Mesenchymal stem cell (in vitro differentiated cells and primary cell): Measurements from ENCODE around the gene HCFC1R1.

ENCODE experiments used
- DNase-seq: peaks from one replicate; pipeline ENCODE4 v3.0.0-alpha.2; 2013
- H2AFZ ChIP-seq: one replicate; pipeline ENCODE4 v1.6.1; 2013; ENCODE audit warnings: low read depth, mild to moderate bottlenecking, control low read depth, inconsistent platforms, low read length, moderate library complexity
- H2AK5ac ChIP-seq: 2 replicates; pipeline ENCODE4 v1.6.1; 2013; ENCODE audit warnings: low read length, moderate library complexity, mild to moderate bottlenecking, inconsistent platforms; ENCODE audit not compliant: severe bottlenecking
- H2BK120ac ChIP-seq: one replicate; pipeline ENCODE4 v1.6.1; 2013; ENCODE audit warnings: low read depth, mild to moderate bottlenecking, inconsistent platforms, low read length, moderate library complexity
- H2BK12ac ChIP-seq, 2 experiments: one replicate each; pipeline ENCODE4 v1.6.1; 2013; ENCODE audit warnings: inconsistent platforms in 2 of 2, low read length in 2 of 2, mild to moderate bottlenecking in 2 of 2, moderate library complexity in 2 of 2, control low read depth in 1 of 2
- H2BK15ac ChIP-seq: one replicate; pipeline ENCODE4 v1.6.1; 2013; ENCODE audit warnings: mild to moderate bottlenecking, low read depth, inconsistent platforms; ENCODE audit not compliant: poor library complexity, severe bottlenecking
- H2BK5ac ChIP-seq: 2 replicates; pipeline ENCODE4 v1.6.1; 2013; ENCODE audit warnings: low read depth, mild to moderate bottlenecking, low read length, control low read depth, inconsistent platforms; ENCODE audit not compliant: poor library complexity, severe bottlenecking
- H3K14ac ChIP-seq, 2 experiments: one replicate each; pipeline ENCODE4 v1.6.1; 2013; ENCODE audit warnings: inconsistent platforms in 2 of 2, low read length in 2 of 2, control low read depth in 1 of 2, mild to moderate bottlenecking in 1 of 2, moderate library complexity in 1 of 2
- H3K18ac ChIP-seq, 2 experiments: one replicate each; pipeline ENCODE4 v1.6.1; 2013; ENCODE audit warnings: inconsistent platforms in 2 of 2, low read length in 2 of 2, control low read depth in 1 of 2, low read depth in 1 of 2, mild to moderate bottlenecking in 1 of 2
- H3K23ac ChIP-seq, 2 experiments: one replicate each; pipeline ENCODE4 v1.6.1; 2013; ENCODE audit warnings: inconsistent platforms in 2 of 2, low read length in 2 of 2, mild to moderate bottlenecking in 2 of 2, moderate library complexity in 2 of 2, control low read depth in 1 of 2
- H3K27ac ChIP-seq: 2 replicates; pipeline ENCODE4 v1.5.1; 2013; ENCODE audit warnings: mild to moderate bottlenecking, moderate library complexity, low read length, control low read depth, inconsistent platforms; ENCODE audit not compliant: poor library complexity, severe bottlenecking
- H3K27me3 ChIP-seq, 2 experiments: 2 replicates each; pipeline versions ENCODE4 v1.6.1 to v1.7.0; 2013; ENCODE audit warnings: low read length in 2 of 2, mild to moderate bottlenecking in 2 of 2, moderate library complexity in 2 of 2, control low read depth in 1 of 2, inconsistent platforms in 1 of 2; ENCODE audit not compliant: control insufficient read depth in 1 of 2, insufficient read depth in 1 of 2
- H3K36me3 ChIP-seq, 2 experiments: 2 replicates each; pipeline versions ENCODE4 v1.6.1 to v1.7.0; 2013; ENCODE audit warnings: low read length in 2 of 2, control low read depth in 1 of 2, inconsistent platforms in 1 of 2, low read depth in 1 of 2, mild to moderate bottlenecking in 1 of 2; ENCODE audit not compliant: insufficient read depth in 2 of 2, control insufficient read depth in 1 of 2
- H3K4ac ChIP-seq, 2 experiments: one replicate each; pipeline ENCODE4 v1.6.1; 2013; ENCODE audit warnings: inconsistent platforms in 2 of 2, low read length in 2 of 2, mild to moderate bottlenecking in 2 of 2, moderate library complexity in 2 of 2, control low read depth in 1 of 2, low read depth in 1 of 2
- H3K4me1 ChIP-seq: 2 replicates; pipeline ENCODE4 v1.6.1; 2013; ENCODE audit warnings: low read depth, low read length, control low read depth; ENCODE audit not compliant: control insufficient read depth, insufficient read depth
- H3K4me2 ChIP-seq: 2 replicates; pipeline ENCODE4 v1.6.1; 2013; ENCODE audit warnings: low read length, mild to moderate bottlenecking, inconsistent platforms; ENCODE audit not compliant: poor library complexity, severe bottlenecking
- H3K4me3 ChIP-seq, 2 experiments: 2 replicates each; pipeline versions ENCODE4 v1.5.1 to v1.7.0; 2013; ENCODE audit warnings: low read length in 2 of 2, mild to moderate bottlenecking in 2 of 2, control low read depth in 1 of 2, low read depth in 1 of 2; ENCODE audit not compliant: insufficient read depth in 1 of 2
- H3K79me1 ChIP-seq: replicated peaks from 2 replicates; pipeline ENCODE4 v1.6.1; 2013; ENCODE audit warnings: mild to moderate bottlenecking, control low read depth, low read length, inconsistent platforms; ENCODE audit not compliant: poor library complexity, severe bottlenecking
- H3K9ac ChIP-seq: 2 replicates; pipeline ENCODE4 v1.7.0; 2013; ENCODE audit warnings: mild to moderate bottlenecking, low read length, moderate library complexity
- H3K9me3 ChIP-seq: 2 replicates; pipeline ENCODE4 v1.7.0; 2013; ENCODE audit warnings: mild to moderate bottlenecking, low read length; ENCODE audit not compliant: control insufficient read depth
- H4K8ac ChIP-seq: one replicate; pipeline ENCODE4 v1.6.1; 2013; ENCODE audit warnings: inconsistent platforms, mild to moderate bottlenecking, low read length, moderate library complexity
- H4K91ac ChIP-seq: one replicate; pipeline ENCODE4 v1.6.1; 2013; ENCODE audit warnings: mild to moderate bottlenecking, low read length, inconsistent platforms
- WGBS: methylation state at CpG from one replicate; pipeline ENCODE4 v1.1.7; 2013; ENCODE audit warnings: mixed read lengths; 5-methylcytosine and 5-hydroxymethylcytosine counted together

The HCFC1R1 gene

DNA sequence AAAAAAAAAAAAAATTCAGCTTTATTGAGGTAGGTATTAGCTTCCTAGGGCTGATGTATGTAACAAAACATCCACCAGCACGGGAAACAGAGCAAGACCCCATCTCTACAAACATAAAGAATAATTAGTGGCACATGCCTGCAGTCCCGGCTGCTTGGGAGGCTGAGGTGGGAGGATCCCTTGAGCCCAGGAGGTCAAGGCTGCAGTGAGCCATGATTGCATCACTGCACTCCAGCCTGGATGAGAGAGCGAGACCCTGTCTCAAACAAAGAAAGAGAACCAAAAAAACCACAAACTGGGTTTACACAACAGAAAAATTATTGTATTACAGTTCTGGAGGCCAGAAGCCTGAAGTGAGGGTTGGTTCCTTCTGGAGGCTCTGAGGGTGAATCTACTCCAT, 18.6 kb upstream of the HCFC1R1 start:
- H3K9ac ChIP-seq, result no peak overlapping the region
- no peak overlapping the region for H2BK5ac ChIP-seq
- no peak overlapping the region for H3K23ac ChIP-seq
- no peak overlapping the region for H3K18ac ChIP-seq
- no peak overlapping the region for H2AK5ac ChIP-seq
- H3K4me2 ChIP-seq, result no peak overlapping the region
- H3K79me1 ChIP-seq, result no peaks in the 10 kb centered on the region
- no peak overlapping the region for H3K4ac ChIP-seq
- no peak overlapping the region for H4K91ac ChIP-seq
- peaks cover 62 to 69% of the 10 kb centered on the region in 2 experiments for H3K27me3 ChIP-seq
- H2BK15ac ChIP-seq, result no peak overlapping the region
- no peaks in the 10 kb centered on the region for H3K36me3 ChIP-seq
- WGBS, result 83% methylated on average over 1 of the region's 3 CpGs
- H2AFZ ChIP-seq, result no peak overlapping the region
- H3K14ac ChIP-seq, result no peak overlapping the region
- no peak overlapping the region for H3K27ac ChIP-seq
- H2BK120ac ChIP-seq, result no peak overlapping the region
- H3K4me1 ChIP-seq, result peaks cover 16% of the 10 kb centered on the region
- no peak overlapping the region for H2BK12ac ChIP-seq
- no peaks in the 10 kb centered on the region for H3K9me3 ChIP-seq
- no peak overlapping the region for H4K8ac ChIP-seq
- no peak for DNase-seq
- H3K4me3 ChIP-seq, result no peak overlapping the region

DNA sequence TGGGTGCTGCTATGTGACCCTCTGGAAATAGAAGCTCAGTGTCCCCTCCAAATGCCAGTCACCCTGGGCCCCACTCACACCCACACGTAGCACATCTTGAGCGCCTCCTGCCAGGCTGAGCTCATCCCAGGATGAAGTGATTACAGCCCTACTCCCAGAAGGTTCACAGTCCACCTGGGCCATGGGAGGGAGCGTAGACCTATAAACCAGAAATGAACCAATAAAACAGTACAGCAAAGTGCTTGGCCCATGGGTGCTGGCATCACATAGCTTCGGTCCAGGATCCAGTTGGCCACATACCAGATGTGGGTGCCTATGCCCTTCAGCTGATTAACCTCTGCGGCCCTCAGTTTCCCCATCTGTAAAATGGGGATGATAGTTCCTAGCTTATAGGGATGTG, 15.2 kb upstream of the HCFC1R1 start:
- Histone ChIP-seq H4K8ac (no peak overlapping the region), H3K4me2 (no peak overlapping the region), H2AFZ (no peak overlapping the region), H3K23ac (no peak overlapping the region), H3K36me3 (no peaks in the 10 kb centered on the region), H4K91ac (no peak overlapping the region), H3K79me1 (no peaks in the 10 kb centered on the region), H3K18ac (no peak overlapping the region), H3K4me3 (no peak overlapping the region), H2BK12ac (no peak overlapping the region), H3K9me3 (no peaks in the 10 kb centered on the region), H3K14ac (no peak overlapping the region), H3K9ac (no peak overlapping the region), H2BK15ac (no peak overlapping the region), H3K4me1 (peaks cover 4% of the 10 kb centered on the region), H2AK5ac (no peak overlapping the region), H2BK120ac (no peak overlapping the region), H3K27ac (no peak overlapping the region), H2BK5ac (no peak overlapping the region), H3K27me3 (peaks cover 65 to 67% of the 10 kb centered on the region in 2 experiments), H3K4ac (no peak overlapping the region)
- no peak for DNase-seq
- WGBS, result 89% methylated on average over 5 of the region's 5 CpGs

DNA sequence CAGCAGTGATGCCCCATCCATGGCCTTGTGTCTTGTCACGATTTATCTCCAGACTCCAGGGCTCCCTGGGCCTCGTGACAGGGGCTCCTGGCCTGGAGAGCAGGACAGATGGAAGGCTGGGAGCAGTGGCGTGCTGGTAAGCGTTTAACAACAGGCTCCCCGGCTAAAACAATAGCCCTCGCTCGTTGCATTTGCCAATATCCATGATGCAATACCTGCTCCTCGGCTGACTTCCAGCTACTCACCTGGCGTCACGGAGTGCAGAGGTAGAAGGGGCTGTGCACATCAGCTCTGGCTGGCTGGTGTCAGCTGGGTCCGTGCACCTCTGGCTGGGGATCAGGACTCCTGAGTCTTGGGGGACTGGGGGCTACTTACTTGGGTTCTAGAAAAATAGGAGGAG, 14.5 kb upstream of the HCFC1R1 start:
- H2BK12ac ChIP-seq, result no peak overlapping the region
- H4K91ac ChIP-seq, result no peak overlapping the region
- no peak overlapping the region for H3K14ac ChIP-seq
- no peak overlapping the region for H3K4me2 ChIP-seq
- H3K4ac ChIP-seq, result no peak overlapping the region
- peaks cover 65 to 67% of the 10 kb centered on the region in 2 experiments for H3K27me3 ChIP-seq
- H2AFZ ChIP-seq, result no peak overlapping the region
- no peak overlapping the region for H3K9ac ChIP-seq
- H3K23ac ChIP-seq, result no peak overlapping the region
- no peak overlapping the region for H2BK15ac ChIP-seq
- H3K36me3 ChIP-seq, result no peaks in the 10 kb centered on the region
- H3K27ac ChIP-seq, result no peak overlapping the region
- H4K8ac ChIP-seq, result no peak overlapping the region
- H2BK5ac ChIP-seq, result no peak overlapping the region
- 50% methylated on average over 11 of the region's 11 CpGs for WGBS
- no peaks in the 10 kb centered on the region for H3K79me1 ChIP-seq
- H3K4me3 ChIP-seq, result no peak overlapping the region
- no peaks in the 10 kb centered on the region for H3K9me3 ChIP-seq
- peaks cover 4% of the 10 kb centered on the region for H3K4me1 ChIP-seq
- no peak overlapping the region for H2AK5ac ChIP-seq
- no peak overlapping the region for H3K18ac ChIP-seq
- H2BK120ac ChIP-seq, result no peak overlapping the region
- DNase-seq, result no peak

DNA sequence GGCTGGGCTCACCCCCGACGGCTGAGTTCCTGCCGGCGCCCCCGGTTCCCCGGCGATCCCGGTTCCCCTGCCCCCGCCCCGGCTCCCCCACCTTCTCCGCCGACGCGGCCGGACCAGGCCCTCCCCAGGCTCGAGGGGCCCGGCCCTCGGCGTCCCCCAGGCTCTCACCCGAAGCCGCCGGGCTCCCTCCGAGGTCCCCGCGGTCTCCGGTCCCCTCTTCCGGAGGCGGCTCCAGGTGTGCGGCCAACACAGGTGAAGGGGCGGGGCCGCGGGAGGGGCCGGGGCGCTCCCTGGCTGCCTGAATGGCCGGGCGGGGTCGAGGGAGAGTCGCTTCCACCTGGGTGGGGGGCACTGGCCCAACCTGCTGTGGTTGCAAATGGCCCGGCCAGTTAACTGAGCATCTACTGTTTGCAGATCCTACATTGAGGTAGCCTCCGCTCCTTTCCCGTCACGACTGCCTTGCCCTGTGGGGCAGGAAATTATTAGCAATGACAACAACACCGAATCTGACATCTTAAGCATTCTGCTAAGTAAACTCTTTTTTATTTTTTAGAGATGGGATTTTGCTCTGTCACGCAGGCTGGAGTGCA, 13.1 kb upstream of the HCFC1R1 start, which contains the start of gene BICDL2:
BICDL2 (minus strand) TSS at position 219 of the 590 bp plus-strand sequence. CDS start 1,448 bp downstream, outside the sequence.
- 12% methylated on average over 44 of the region's 44 CpGs for WGBS
- no peak within 1 kb of the TSS for H2AFZ ChIP-seq
- no peak within 1 kb of the TSS for H3K23ac ChIP-seq
- no peak within 1 kb of the TSS for H2BK12ac ChIP-seq
- H4K91ac ChIP-seq, result no peak within 1 kb of the TSS
- no peaks in the 10 kb centered on the region for H3K9me3 ChIP-seq
- H3K18ac ChIP-seq, result no peak within 1 kb of the TSS
- H2BK120ac ChIP-seq, result no peak within 1 kb of the TSS
- peaks cover 74 to 80% of the 10 kb centered on the region in 2 experiments for H3K27me3 ChIP-seq
- no peak within 1 kb of the TSS for H3K27ac ChIP-seq
- H2BK15ac ChIP-seq, result no peak within 1 kb of the TSS
- H2BK5ac ChIP-seq, result no peak within 1 kb of the TSS
- H2AK5ac ChIP-seq, result no peak within 1 kb of the TSS
- H3K4me3 ChIP-seq, result no peak within 1 kb of the TSS
- H3K9ac ChIP-seq, result no peak within 1 kb of the TSS
- H3K4me2 ChIP-seq, result no peak within 1 kb of the TSS
- DNase-seq, result no peak
- no peaks in the 10 kb centered on the region for H3K36me3 ChIP-seq
- H3K4me1 ChIP-seq, result peaks cover 4% of the 10 kb centered on the region
- no peak within 1 kb of the TSS for H3K4ac ChIP-seq
- H4K8ac ChIP-seq, result no peak within 1 kb of the TSS
- H3K14ac ChIP-seq, result no peak within 1 kb of the TSS
- no peaks in the 10 kb centered on the region for H3K79me1 ChIP-seq
